Measurements from ENCODE around the gene OPA3.
"Not testable (repeated sequence)": the region's sequence is repeated elsewhere in the genome, so short reads cannot be mapped to it uniquely, and the experiment has no call there.

OPA3 gene

DNA sequence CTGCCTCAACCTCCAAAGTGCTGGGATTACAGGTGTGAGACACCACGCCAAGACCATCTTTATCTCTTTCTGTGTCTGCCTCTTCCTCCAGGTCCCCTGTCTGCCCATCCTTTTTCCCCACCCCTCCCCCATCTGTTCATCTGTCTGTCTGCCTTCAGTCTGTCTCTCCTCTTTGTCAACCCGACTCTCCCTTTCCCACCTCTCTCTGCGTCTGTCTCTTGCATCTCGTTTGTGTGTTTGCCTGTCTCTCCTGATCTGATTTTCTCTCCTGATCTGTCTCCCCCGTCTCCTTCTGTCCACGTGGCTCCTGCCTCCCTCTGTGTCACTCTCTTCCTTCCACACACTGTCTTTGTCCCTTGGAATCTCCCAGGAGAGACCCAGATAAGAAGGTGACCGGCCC is 67.4 kb downstream of the OPA3 start:
- no peak for DNase-seq

DNA sequence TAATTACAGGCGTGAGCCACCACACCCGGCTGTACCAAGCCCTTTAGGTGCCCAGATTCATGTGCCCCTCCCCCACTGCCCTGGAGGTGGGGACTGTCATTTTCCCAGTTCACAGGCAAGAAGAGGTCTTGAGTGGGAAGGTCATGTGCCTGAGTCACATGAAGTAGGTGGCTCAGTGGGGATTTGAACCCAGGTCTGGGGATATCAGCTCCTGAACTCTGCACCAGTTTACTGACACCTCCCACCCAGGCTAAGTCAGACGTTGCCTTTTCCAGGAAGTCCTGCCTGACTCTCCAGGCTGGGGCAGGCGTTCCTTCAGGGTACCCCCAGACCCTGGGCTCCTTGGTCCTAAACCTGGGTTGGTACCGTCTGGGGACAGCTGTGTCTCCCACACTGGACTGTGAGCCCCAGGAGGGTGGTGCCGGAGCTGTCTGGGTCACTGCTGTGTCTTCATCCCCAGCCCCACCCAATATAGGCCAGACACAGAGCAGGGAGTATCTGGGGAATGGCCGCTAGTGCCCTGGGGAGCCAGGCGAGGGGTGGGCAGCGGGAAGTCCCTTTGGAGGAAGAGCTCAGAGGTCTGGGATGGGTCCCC is 68.7 kb downstream of the OPA3 start:
- no peak for DNase-seq

DNA sequence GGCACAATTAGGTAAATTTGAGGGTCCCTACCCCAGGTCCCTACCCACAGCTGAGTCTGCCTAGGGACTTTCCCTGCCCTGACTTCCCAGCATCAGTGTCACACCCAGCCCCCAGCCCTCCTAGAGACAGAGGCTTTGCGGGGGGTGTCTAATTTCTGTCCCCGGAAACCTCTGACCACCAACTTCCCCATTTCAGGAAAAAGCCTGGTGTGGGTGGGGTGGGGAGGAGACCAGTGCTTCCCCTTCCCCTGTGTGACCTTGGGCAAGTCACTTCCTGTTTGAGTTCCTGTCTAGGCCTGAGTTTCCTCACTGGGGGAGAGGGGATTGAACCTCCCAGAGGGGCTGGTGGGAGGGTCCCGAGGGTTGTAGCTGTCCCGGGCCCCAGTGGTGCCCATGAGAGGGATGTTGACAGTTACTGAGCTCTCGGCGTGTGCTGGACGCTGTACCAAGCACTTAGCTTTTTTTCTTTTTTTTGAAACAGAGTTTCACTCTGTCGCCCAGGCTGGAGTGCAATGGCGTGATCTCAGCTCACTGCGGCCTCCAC is 69.4 kb downstream of the OPA3 start:
- peak; percentile 75 for DNase-seq

DNA sequence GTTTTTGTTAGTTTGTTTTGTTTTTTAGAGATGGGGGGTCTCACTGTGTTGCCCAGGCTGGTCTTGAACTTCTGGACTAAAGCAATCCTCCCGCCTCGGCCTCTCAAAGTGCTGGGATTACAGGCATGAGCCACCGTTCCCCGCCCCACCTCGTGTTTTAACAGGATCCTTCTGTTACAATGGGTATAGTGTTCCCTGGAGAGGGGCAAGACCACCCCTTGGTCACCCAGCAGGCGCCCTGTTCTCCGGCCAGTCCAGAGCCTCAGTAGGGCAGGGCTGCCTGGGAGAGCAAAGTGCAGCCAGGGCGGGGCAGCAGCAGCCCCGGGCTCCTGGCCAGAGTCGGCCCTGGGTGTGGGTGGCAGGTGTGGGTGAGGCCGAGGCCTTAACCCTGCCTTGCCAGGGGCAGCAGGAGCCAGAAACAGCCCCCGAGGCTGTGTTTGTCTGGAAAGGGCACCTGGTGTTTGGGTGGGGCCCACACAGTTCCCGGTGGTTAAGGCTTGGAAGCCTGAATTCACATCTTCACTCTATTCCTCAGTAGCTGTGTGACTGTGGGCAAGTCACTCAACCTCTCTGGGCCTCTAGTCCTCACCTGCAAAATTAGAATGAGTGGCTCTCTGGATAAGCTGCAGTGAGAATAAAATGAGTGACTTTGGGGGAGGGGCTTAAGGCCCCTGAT is 70.1 kb downstream of the OPA3 start:
- no peak for DNase-seq

- DNase-seq: no peak
These were observed 71.6 kb downstream of the OPA3 start for GRCh38 chr19:45512881-45513483.

DNA sequence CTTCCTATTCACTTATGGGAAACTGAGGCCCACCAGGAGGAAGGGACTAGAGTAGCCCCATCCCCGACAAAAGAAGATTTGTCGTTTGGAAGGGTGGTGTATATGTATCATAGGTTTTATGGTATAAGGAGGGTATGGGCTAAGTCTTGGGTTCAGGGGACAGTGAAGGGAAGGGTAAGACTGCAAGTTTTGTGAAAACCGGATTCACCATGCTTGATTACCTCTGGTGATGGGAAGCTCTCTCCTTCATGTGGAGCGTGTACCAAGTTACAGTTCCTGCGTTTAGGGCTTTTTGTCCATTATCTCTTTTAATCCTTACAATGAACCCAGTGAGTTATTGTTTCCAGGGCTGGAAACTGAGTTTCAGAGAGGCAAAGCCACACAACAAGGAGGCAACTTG is 73.5 kb downstream of the OPA3 start:
- DNase-seq: no peak

DNA sequence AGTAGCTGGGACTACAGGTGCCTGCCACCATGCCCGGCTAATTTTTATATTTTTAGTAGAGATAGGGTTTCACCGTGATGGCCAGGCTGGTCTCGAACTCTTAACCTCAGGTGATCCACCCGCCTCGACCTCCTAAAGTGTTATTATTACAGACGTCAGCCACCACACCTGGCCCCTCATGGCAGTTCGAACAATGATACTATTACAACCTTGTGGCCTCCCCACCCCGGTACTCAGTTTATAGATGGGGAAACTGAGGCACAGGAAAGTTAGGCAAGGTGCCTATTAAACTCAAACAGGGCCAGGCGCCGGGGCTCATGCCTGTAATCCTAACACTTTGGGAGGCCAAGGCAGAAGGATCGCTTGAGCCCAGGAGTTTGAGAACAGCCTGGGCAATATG is 74.2 kb downstream of the OPA3 start:
- not testable (repeated sequence) for DNase-seq

- DNase-seq: no peak
These were observed 74.9 kb downstream of the OPA3 start for GRCh38 chr19:45509692-45510015.

DNA sequence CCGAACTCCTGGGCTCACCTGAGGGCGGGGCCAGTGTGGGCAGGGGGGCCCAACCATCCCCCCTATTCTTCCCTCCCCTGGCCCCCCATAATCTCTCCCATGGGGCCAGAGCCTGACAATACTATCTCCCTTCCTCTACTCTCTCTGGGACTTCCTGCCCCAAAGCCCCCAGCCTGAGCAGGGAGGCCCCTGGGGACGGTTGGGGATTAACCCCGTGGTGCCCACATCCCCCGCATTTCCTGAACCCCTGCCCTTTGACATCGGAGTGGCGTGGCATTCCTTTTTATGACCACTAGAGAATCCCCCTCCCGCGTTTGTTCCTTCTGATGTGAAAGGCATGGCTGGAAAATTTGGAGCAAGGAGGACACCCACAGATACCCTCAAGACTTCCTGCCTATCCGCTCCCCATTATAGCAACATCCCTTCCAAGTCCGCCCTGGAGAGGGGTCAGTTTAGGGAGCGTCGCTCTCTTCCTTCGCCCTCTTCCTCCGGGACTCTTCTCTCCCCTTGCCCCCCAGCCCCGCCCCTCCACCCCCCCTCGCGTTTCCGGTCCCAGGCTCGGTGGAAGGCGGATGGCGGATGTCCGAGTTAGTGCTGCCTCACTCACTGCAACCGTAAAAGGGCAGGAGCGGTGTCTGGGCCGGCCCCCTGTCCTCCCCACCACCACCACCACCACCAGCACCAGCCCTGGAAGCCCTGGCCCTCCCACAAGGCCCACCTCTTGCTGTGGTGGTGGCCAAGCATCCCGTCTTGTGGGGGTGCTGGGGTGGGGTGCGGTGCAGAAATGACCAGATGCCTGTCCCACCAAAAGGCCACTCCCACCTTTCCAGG is 75.5 kb downstream of the OPA3 start:
- peak; percentile 63 for DNase-seq

DNA sequence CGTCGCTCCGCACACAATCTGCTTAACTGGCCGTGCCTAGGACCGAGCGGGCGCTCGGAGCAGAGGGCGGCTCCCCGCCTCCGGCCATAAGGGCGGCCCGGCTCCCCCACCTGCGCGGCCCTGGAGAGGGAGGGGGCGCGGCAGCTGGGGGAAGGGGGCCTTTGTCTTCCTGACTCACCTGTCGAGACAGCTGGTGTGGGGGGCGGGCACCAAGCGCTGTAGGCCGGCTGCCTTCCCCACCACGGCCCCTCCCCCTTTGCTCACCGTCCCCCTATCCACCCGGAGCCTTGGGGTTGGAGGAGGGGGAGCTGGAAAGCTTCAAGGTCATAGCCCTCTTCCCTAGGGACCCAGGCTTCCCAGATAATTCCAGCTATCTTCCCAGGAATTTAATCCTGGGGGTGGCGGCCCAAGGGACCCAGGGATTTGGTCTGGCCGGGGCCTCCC is 76.2 kb downstream of the OPA3 start:
- peak; percentile 45 for DNase-seq

DNA sequence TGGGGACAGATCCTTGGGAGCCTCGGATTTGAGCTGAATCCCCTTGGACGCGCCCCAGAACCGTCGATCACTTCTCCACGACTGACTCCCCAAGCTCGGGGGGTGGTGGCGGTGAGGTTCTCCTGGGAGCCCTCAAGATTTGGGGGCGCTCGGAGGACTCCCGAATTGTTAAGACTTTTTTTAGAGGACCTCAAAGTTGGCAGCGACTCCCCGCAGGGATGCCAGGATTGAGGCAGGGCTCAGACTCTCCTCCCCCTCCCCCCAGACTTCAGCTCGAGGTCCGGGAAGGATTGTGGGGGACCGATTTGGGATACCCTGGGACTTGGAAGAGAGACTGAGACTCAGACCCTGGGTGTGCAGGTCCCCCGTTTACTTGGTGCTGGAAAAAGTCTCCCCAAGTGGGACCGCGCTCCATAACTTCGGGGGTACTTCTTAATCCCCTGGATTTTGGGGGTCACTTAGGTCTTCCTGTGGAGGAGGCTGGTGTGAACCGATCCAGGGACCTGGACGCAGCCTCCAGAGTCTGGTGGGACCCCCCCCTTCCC is 76.7 kb downstream of the OPA3 start:
- DNase-seq: no peak

- DNase-seq: peak; percentile 92
These were observed 77.4 kb downstream of the OPA3 start, which contains the start of gene VASP for GRCh38 chr19:45506989-45507871. Gene VASP, plus strand, starts transcription at chr19:45507479. Its CDS starts 293 bp downstream, at chr19:45507772.

DNA sequence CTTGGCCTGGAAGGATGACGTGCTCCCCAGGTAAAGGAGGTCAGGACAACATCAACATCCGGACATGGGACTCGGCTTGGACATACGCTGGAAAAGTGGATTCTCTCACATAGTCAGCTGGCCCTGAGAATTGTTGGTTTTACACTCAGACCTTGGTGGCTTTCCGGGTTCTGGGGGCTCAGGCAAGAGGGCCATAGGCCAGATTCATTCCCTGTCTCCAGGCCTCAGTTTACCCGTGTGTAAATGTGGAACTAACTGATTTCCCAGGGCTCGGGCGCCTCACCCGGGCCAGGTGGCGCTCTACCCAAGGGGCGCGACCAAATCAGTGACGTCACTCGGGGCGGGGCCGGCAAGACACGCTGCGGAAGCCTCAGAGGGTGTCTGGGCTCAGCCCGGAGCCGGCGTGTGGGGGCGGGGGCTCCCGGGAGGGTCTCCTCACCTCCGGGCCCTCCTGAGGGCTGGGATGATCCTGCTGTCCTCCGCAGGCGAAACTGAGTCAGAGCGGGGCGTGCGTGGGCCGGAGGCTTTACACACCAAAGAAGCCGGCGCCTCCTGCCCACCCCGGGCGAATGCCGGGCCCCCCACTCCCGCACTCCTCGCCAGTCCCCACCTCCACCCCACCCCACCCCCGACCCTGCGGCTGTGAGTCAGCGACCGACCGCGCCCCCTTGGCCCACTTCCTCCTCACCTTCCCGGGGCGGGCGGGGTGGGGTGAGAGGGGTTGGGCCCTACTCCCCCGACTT is 78.2 kb downstream of the OPA3 start:
- peak; percentile 95 for DNase-seq

DNA sequence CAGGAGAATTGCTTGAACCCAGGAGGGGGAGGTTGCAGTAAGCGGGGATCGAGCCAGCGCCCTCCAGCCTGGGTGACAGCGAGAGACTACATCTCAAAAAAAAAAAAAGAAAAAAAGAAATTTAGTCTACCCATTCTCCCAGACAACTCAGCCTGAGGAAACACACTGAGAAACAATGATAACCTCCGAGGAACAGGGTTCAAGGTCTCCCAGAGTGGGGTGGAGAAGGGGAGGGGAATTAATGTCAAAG is 78.7 kb downstream of the OPA3 start:
- no peak for DNase-seq

- DNase-seq: no peak
These were observed 79.2 kb downstream of the OPA3 start for GRCh38 chr19:45505151-45505995.

- DNase-seq: no peak
These were observed 80.7 kb downstream of the OPA3 start for GRCh38 chr19:45503909-45504308.

GRCh38 chr19:45502111-45502510 is 82.5 kb downstream of the OPA3 start:
- no peak for DNase-seq

DNA sequence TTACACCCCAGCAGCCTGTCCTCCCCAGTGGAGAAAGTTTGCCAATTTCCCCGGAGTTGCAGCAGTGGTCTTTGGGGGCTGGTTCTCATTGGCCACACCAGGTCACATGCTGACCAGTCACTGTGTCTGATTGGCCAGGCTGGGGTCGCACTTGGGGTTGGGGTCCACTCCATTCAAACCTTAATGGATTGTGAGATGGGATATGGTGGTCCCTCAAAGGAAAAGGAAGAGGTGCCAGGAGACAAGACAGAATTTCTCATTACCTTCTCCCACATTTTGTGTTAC is 82.9 kb downstream of the OPA3 start:
- no peak for DNase-seq

GRCh38 chr19:45500918-45501729 is 83.5 kb downstream of the OPA3 start:
- DNase-seq: no peak
